ENCODE results near the gene CD4.

- TF ChIP-seq CTCF (IDR thresholded peaks at IDR 0.05) (no peak), POLR2AphosphoS5 (IDR thresholded peaks at IDR 0.05) (no peak)
Observed at GRCh38 chr12:6754411-6754810, 34.9 kb upstream of the CD4 start.

Measured in esophagus muscularis mucosa (tissue), 3 donors.